ENCODE results near the gene ATP2B2.

GRCh38 chr3:10507331-10507730 lies 1.9 kb upstream of the ATP2B2 start:
- TF ChIP-seq YY1 (IDR thresholded peaks at IDR 0.05; ENCODE audit: insufficient read depth, insufficient read length) (no peak), ZNF274 (IDR thresholded peaks at IDR 0.05; ENCODE audit: low read depth, low read length) (no peak)
